ENCODE results near the gene ABHD15. TPM values are rescaled to one million over a fixed set of nuclear protein-coding genes. Genes with fewer than 3 reads are reported as not detected.
A peak's percentile ranks its signal among the peaks of the same experiment; 100 is the strongest.

ABHD15 gene
- polyA plus RNA-seq, 1 donor = 25.6 TPM

GRCh38 chr17:29549177-29549923 lies 17.5 kb downstream of the ABHD15 start:
- Histone ChIP-seq H3K36me3 (ENCODE audit: control insufficient read depth, insufficient read depth, low read length) (no peaks in the 10 kb centered on the region), H3K4me3 (ENCODE audit: low read length) (no peak overlapping the region), H3K9me3 (ENCODE audit: control insufficient read depth, low read depth, low read length) (no peaks in the 10 kb centered on the region), H3K27ac (ENCODE audit: low read length) (no peak overlapping the region), H3K4me1 (ENCODE audit: control insufficient read depth, insufficient read depth, low read length) (no peaks in the 10 kb centered on the region), H3K27me3 (ENCODE audit: control insufficient read depth, insufficient read depth, low read length) (no peaks in the 10 kb centered on the region)
- 67% methylated on average over 1 of the region's 5 CpGs for WGBS (ENCODE audit: insufficient coverage, low lambda C conversion rate)
- no peak for DNase-seq

- peaks cover 19% of the 10 kb centered on the region for H3K36me3 ChIP-seq (ENCODE audit: control insufficient read depth, insufficient read depth, low read length)
- 100% methylated on average over 1 of the region's 1 CpG for WGBS (ENCODE audit: insufficient coverage, low lambda C conversion rate)
- H3K4me3 ChIP-seq (ENCODE audit: low read length) = no peak overlapping the region
- H3K27me3 ChIP-seq (ENCODE audit: control insufficient read depth, insufficient read depth, low read length) = no peaks in the 10 kb centered on the region
- no peak overlapping the region for H3K27ac ChIP-seq (ENCODE audit: low read length)
- H3K4me1 ChIP-seq (ENCODE audit: control insufficient read depth, insufficient read depth, low read length) = no peaks in the 10 kb centered on the region
- DNase-seq = no peak
- H3K9me3 ChIP-seq (ENCODE audit: control insufficient read depth, low read depth, low read length) = no peaks in the 10 kb centered on the region
Observed at GRCh38 chr17:29546830-29547229, 20.0 kb downstream of the ABHD15 start.

GRCh38 chr17:29546085-29546484 lies 20.8 kb downstream of the ABHD15 start:
- WGBS (ENCODE audit: insufficient coverage, low lambda C conversion rate) = 80% methylated on average over 1 of the region's 1 CpG
- no peaks in the 10 kb centered on the region for H3K27me3 ChIP-seq (ENCODE audit: control insufficient read depth, insufficient read depth, low read length)
- H3K27ac ChIP-seq (ENCODE audit: low read length) = no peak overlapping the region
- no peak overlapping the region for H3K4me3 ChIP-seq (ENCODE audit: low read length)
- H3K36me3 ChIP-seq (ENCODE audit: control insufficient read depth, insufficient read depth, low read length) = peaks cover 22% of the 10 kb centered on the region
- no peaks in the 10 kb centered on the region for H3K4me1 ChIP-seq (ENCODE audit: control insufficient read depth, insufficient read depth, low read length)
- DNase-seq = peak in 1 of 2 donors; percentile 13
- H3K9me3 ChIP-seq (ENCODE audit: control insufficient read depth, low read depth, low read length) = no peaks in the 10 kb centered on the region

GRCh38 chr17:29544066-29544465 lies 22.8 kb downstream of the ABHD15 start:
- H3K27ac ChIP-seq (ENCODE audit: low read length) = no peak overlapping the region
- no peaks in the 10 kb centered on the region for H3K4me1 ChIP-seq (ENCODE audit: control insufficient read depth, insufficient read depth, low read length)
- WGBS (ENCODE audit: insufficient coverage, low lambda C conversion rate) = 100% methylated on average over 1 of the region's 4 CpGs
- no peak for DNase-seq
- H3K4me3 ChIP-seq (ENCODE audit: low read length) = no peak overlapping the region
- peaks cover 31% of the 10 kb centered on the region for H3K36me3 ChIP-seq (ENCODE audit: control insufficient read depth, insufficient read depth, low read length)
- no peaks in the 10 kb centered on the region for H3K9me3 ChIP-seq (ENCODE audit: control insufficient read depth, low read depth, low read length)
- no peaks in the 10 kb centered on the region for H3K27me3 ChIP-seq (ENCODE audit: control insufficient read depth, insufficient read depth, low read length)

- no peaks in the 10 kb centered on the region for H3K27me3 ChIP-seq (ENCODE audit: control insufficient read depth, insufficient read depth, low read length)
- no peaks in the 10 kb centered on the region for H3K9me3 ChIP-seq (ENCODE audit: control insufficient read depth, low read depth, low read length)
- DNase-seq = no peak
- H3K27ac ChIP-seq (ENCODE audit: low read length) = no peak overlapping the region
- H3K4me1 ChIP-seq (ENCODE audit: control insufficient read depth, insufficient read depth, low read length) = no peaks in the 10 kb centered on the region
- WGBS (ENCODE audit: insufficient coverage, low lambda C conversion rate) = 100% methylated on average over 2 of the region's 8 CpGs
- no peak overlapping the region for H3K4me3 ChIP-seq (ENCODE audit: low read length)
- H3K36me3 ChIP-seq (ENCODE audit: control insufficient read depth, insufficient read depth, low read length) = peaks cover 50% of the 10 kb centered on the region
Observed at GRCh38 chr17:29533976-29534375, 32.9 kb downstream of the ABHD15 start.

- WGBS (ENCODE audit: insufficient coverage, low lambda C conversion rate) = no CpG with 5 or more reads among the region's 3 CpGs
- no peak overlapping the region for H3K27ac ChIP-seq (ENCODE audit: low read length)
- no peak overlapping the region for H3K4me3 ChIP-seq (ENCODE audit: low read length)
- peaks cover 40% of the 10 kb centered on the region for H3K36me3 ChIP-seq (ENCODE audit: control insufficient read depth, insufficient read depth, low read length)
- H3K4me1 ChIP-seq (ENCODE audit: control insufficient read depth, insufficient read depth, low read length) = no peaks in the 10 kb centered on the region
- H3K9me3 ChIP-seq (ENCODE audit: control insufficient read depth, low read depth, low read length) = no peaks in the 10 kb centered on the region
- DNase-seq = no peak
- no peaks in the 10 kb centered on the region for H3K27me3 ChIP-seq (ENCODE audit: control insufficient read depth, insufficient read depth, low read length)
Observed at GRCh38 chr17:29526322-29526721, 40.5 kb downstream of the ABHD15 start.

GRCh38 chr17:29524692-29525091 lies 42.1 kb downstream of the ABHD15 start:
- H3K36me3 ChIP-seq (ENCODE audit: control insufficient read depth, insufficient read depth, low read length) = peaks cover 38% of the 10 kb centered on the region
- WGBS (ENCODE audit: insufficient coverage, low lambda C conversion rate) = 92% methylated on average over 1 of the region's 3 CpGs

GRCh38 chr17:29518359-29518758 lies 48.5 kb downstream of the ABHD15 start:
- no peak for DNase-seq
- Histone ChIP-seq H3K27ac (ENCODE audit: low read length) (no peak overlapping the region), H3K4me3 (ENCODE audit: low read length) (no peak overlapping the region), H3K27me3 (ENCODE audit: control insufficient read depth, insufficient read depth, low read length) (no peaks in the 10 kb centered on the region), H3K9me3 (ENCODE audit: control insufficient read depth, low read depth, low read length) (no peaks in the 10 kb centered on the region), H3K36me3 (ENCODE audit: control insufficient read depth, insufficient read depth, low read length) (peaks cover 48% of the 10 kb centered on the region), H3K4me1 (ENCODE audit: control insufficient read depth, insufficient read depth, low read length) (no peaks in the 10 kb centered on the region)
- 100% methylated on average over 1 of the region's 1 CpG for WGBS (ENCODE audit: insufficient coverage, low lambda C conversion rate)

More at GRCh38 chr17:29524692-29525091, 42.1 kb downstream of the ABHD15 start:
- Histone ChIP-seq H3K4me3 (ENCODE audit: low read length) (no peak overlapping the region), H3K9me3 (ENCODE audit: control insufficient read depth, low read depth, low read length) (no peaks in the 10 kb centered on the region), H3K4me1 (ENCODE audit: control insufficient read depth, insufficient read depth, low read length) (no peaks in the 10 kb centered on the region), H3K27me3 (ENCODE audit: control insufficient read depth, insufficient read depth, low read length) (no peaks in the 10 kb centered on the region), H3K27ac (ENCODE audit: low read length) (no peak overlapping the region)
- no peak for DNase-seq

- Histone ChIP-seq H3K27ac (ENCODE audit: low read length) (no peak overlapping the region), H3K36me3 (ENCODE audit: control insufficient read depth, insufficient read depth, low read length) (peaks cover 50% of the 10 kb centered on the region), H3K27me3 (ENCODE audit: control insufficient read depth, insufficient read depth, low read length) (no peaks in the 10 kb centered on the region), H3K9me3 (ENCODE audit: control insufficient read depth, low read depth, low read length) (no peaks in the 10 kb centered on the region), H3K4me3 (ENCODE audit: low read length) (no peak overlapping the region), H3K4me1 (ENCODE audit: control insufficient read depth, insufficient read depth, low read length) (no peaks in the 10 kb centered on the region)
- WGBS (ENCODE audit: insufficient coverage, low lambda C conversion rate) = no CpG with 5 or more reads among the region's 2 CpGs
- DNase-seq = no peak
Observed at GRCh38 chr17:29514792-29515191, 52.0 kb downstream of the ABHD15 start.

GRCh38 chr17:29510953-29511352 lies 55.9 kb downstream of the ABHD15 start:
- Histone ChIP-seq H3K4me3 (ENCODE audit: low read length) (no peak overlapping the region), H3K27ac (ENCODE audit: low read length) (no peak overlapping the region), H3K9me3 (ENCODE audit: control insufficient read depth, low read depth, low read length) (no peaks in the 10 kb centered on the region), H3K27me3 (ENCODE audit: control insufficient read depth, insufficient read depth, low read length) (no peaks in the 10 kb centered on the region), H3K36me3 (ENCODE audit: control insufficient read depth, insufficient read depth, low read length) (peaks cover 38% of the 10 kb centered on the region), H3K4me1 (ENCODE audit: control insufficient read depth, insufficient read depth, low read length) (no peaks in the 10 kb centered on the region)
- no peak for DNase-seq
- WGBS (ENCODE audit: insufficient coverage, low lambda C conversion rate) = 97% methylated on average over 6 of the region's 6 CpGs

All from large intestine (tissue), 3 donors.